Mammary epithelial cell (primary cell): ENCODE results near the gene TCEANC.
"Not testable (repeated sequence)": the region's sequence is repeated elsewhere in the genome, so short reads cannot be mapped to it uniquely, and the experiment has no call there.

Experiments
- CTCF ChIP-seq, 2 donors: IDR thresholded peaks in 1 of 2; conservative IDR thresholded peaks in 1 of 2; 2 replicates each; pipeline ENCODE4 v1.5.1; 2011 to 2012; ENCODE audit warnings: inconsistent platforms in 2 of 2, low read length in 2 of 2, mild to moderate bottlenecking in 2 of 2, control low read depth in 1 of 2, low read depth in 1 of 2; ENCODE audit not compliant: insufficient read depth in 1 of 2; ENCODE audit errors: extremely low read depth in 1 of 2
- EZH2 ChIP-seq: IDR thresholded peaks from 2 replicates; pipeline ENCODE4 v1.6.1; 2012; ENCODE audit warnings: low read length, inconsistent platforms, borderline replicate concordance

GRCh38 chrX:13669755-13670154 is 16.8 kb downstream of the TCEANC start:
- not testable (repeated sequence) for TF ChIP-seq CTCF (conservative IDR thresholded peaks at IDR 0.05 in 1 of 2, IDR thresholded peaks at IDR 0.05 in 1 of 2; ENCODE audit: extremely low read depth in 1 of 2, insufficient read depth in 1 of 2, low read depth in 1 of 2, low read length in 2 of 2); EZH2
